PC-9 (cell line): Measurements from ENCODE around the gene MKI67.

Experiments used
- EZH2 ChIP-seq: fragments of 200-600 bp; sonication (generic); IDR thresholded peaks from 2 replicates; pipeline ENCODE4 v1.8.0; 2017; ENCODE audit warnings: antibody characterized with exemption, low read depth
- TF ChIP-seq, protein P1 (sequence below): fragments of 200-600 bp; sonication (generic); conservative IDR thresholded peaks from 2 replicates; pipeline ENCODE4 v1.6.1; 2017; ENCODE audit warnings: mixed run types, antibody characterized with exemption, mild to moderate bottlenecking, moderate library complexity

- TF ChIP-seq, protein P1, sequence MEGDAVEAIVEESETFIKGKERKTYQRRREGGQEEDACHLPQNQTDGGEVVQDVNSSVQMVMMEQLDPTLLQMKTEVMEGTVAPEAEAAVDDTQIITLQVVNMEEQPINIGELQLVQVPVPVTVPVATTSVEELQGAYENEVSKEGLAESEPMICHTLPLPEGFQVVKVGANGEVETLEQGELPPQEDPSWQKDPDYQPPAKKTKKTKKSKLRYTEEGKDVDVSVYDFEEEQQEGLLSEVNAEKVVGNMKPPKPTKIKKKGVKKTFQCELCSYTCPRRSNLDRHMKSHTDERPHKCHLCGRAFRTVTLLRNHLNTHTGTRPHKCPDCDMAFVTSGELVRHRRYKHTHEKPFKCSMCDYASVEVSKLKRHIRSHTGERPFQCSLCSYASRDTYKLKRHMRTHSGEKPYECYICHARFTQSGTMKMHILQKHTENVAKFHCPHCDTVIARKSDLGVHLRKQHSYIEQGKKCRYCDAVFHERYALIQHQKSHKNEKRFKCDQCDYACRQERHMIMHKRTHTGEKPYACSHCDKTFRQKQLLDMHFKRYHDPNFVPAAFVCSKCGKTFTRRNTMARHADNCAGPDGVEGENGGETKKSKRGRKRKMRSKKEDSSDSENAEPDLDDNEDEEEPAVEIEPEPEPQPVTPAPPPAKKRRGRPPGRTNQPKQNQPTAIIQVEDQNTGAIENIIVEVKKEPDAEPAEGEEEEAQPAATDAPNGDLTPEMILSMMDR: no peak
- TF ChIP-seq EZH2: no peak
These were observed 20.8 kb upstream of the MKI67 start for GRCh38 chr10:128147064-128147463.
